ENCODE data around the gene NIPA2.

The NIPA2 gene

DNA sequence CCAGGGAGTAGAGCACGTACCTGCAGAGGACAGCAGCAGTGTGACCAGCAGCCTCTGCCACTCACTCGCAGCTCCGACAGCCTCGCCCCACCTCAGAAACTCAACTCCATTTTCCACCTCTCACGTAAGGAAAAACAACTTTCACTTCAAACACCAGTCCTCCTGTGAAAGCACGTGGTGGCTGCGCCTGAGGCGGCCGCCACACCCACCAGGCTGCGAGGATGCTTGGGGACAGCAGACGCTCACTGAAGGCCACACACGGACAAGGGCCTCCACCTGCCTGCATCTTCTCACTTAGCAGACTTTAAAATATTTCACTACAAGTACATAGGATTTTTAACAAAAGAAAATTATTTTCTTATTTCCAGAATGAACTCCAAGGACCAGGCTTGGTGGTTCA is 73.8 kb downstream of the NIPA2 start:
- Mint-ChIP-seq H3K36me3 (ENCODE audit: low read depth) (peaks cover 13% of the 10 kb centered on the region), H3K27ac (no peak overlapping the region), H3K9me3 (no peaks in the 10 kb centered on the region), H3K4me1 (ENCODE audit: low read depth) (no peaks in the 10 kb centered on the region), H3K4me3 (no peak overlapping the region), H3K27me3 (ENCODE audit: low read depth) (no peaks in the 10 kb centered on the region)

DNA sequence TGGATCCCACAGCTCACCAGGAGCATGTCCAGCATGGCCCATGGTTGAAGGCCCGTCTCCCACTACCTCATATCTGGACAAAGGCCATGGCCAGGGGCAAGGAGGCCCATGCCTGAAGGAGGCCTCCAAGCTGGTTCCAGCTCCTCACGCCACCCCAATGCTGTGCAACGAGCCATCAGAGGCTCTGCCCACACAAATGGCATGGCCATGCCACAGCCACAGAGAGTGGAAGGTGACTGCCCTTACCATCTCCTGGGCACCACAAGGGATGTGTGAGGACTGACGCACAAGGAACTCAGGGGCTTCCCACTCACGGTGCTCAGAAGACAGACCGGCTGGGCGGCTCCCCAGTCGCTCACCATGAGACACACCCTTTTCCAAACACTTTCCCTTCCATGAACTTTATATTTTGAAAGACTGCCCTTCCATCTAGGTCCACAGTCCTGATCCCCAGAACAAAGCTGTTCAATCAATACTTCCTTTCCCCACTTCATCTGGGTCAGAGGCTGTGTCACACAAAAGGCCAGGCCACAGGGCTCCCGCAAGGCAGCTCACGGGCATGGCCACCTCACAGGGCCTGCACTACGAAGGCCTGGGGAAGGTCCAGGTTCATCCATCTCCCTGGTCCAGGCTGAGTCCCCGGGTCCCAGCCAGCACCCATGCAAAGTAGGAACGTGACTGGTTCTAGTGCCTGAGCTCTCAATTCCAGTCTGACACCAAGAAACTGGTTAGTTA is 75.3 kb downstream of the NIPA2 start:
- no peaks in the 10 kb centered on the region for H3K9me3 Mint-ChIP-seq
- H3K4me3 Mint-ChIP-seq: no peak overlapping the region
- H3K36me3 Mint-ChIP-seq (ENCODE audit: low read depth): peaks cover 8% of the 10 kb centered on the region
- H3K27me3 Mint-ChIP-seq (ENCODE audit: low read depth): no peaks in the 10 kb centered on the region
- H3K4me1 Mint-ChIP-seq (ENCODE audit: low read depth): no peaks in the 10 kb centered on the region
- no peak overlapping the region for H3K27ac Mint-ChIP-seq

DNA sequence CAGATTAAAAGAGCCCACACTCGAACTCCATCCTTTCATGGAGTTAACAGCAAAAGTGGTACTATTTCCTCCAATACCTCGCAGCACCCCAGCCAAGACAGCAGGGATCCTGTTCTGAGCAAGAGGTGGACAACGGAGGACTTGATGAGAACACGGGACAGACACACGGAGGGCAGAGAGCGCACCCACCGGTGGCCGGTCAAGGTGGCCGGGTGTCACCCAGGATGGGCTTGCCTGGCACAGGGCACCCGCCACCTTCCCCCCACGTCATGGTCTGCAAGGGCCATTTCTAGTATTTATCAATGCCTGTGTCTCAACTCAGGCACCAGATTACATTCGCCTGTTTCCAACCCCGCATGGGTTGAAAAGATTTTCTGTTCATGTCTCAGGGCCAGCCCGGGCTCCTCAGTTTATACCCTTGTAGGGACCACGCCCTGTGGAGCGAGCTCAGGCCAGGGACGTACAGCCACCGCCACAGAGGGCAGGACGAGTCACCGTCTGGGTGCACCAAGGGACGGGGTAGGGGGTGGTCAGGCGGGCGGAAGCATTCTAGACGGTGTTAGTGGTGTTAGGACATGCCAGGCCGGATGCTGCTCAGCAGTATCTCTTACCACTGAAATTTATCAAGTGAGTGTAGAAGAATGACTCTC is 77.5 kb downstream of the NIPA2 start:
- no peaks in the 10 kb centered on the region for H3K4me1 Mint-ChIP-seq (ENCODE audit: low read depth)
- H3K27me3 Mint-ChIP-seq (ENCODE audit: low read depth): no peaks in the 10 kb centered on the region
- H3K27ac Mint-ChIP-seq: no peak overlapping the region
- H3K9me3 Mint-ChIP-seq: no peaks in the 10 kb centered on the region
- H3K36me3 Mint-ChIP-seq (ENCODE audit: low read depth): peaks cover 3% of the 10 kb centered on the region
- H3K4me3 Mint-ChIP-seq: no peak overlapping the region

DNA sequence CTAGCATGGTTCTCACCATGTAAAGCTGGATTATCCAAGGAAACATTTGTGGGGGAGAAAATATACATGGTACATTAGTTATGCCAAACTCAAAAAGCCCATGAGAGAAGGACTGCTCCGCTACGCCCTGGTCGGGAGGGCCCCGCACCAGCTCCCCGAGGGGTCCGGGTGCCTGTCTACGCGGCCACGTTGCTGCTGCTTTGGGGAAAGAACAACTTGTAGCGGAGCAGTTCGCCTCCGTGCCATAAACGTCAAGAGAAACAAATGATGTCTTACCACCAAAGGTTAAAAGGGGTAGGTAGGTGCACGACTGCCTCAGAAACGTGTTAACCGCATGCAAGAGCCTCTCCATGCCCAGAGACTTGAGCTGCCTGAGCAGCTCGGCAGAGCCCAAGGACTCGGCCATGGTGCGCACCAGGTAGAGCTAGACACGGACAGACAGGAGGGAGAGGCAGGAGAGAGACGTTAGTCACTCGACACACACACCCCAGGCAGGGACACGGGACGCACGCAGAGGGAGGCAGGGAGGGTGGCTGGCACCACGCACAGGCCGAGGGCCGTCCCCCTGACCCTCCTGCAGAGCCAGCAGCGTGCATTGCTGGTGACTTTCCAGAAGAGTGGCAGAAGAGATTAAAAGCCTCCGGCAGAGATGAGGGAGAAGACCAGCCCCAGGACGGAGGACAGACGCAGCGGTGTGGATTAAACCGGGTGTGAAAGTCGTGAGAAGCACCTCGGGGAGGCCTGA is 78.3 kb downstream of the NIPA2 start:
- Mint-ChIP-seq H3K27ac (no peak overlapping the region), H3K4me3 (no peak overlapping the region), H3K36me3 (ENCODE audit: low read depth) (peaks cover 3% of the 10 kb centered on the region), H3K27me3 (ENCODE audit: low read depth) (no peaks in the 10 kb centered on the region), H3K9me3 (no peaks in the 10 kb centered on the region), H3K4me1 (ENCODE audit: low read depth) (no peaks in the 10 kb centered on the region)

DNA sequence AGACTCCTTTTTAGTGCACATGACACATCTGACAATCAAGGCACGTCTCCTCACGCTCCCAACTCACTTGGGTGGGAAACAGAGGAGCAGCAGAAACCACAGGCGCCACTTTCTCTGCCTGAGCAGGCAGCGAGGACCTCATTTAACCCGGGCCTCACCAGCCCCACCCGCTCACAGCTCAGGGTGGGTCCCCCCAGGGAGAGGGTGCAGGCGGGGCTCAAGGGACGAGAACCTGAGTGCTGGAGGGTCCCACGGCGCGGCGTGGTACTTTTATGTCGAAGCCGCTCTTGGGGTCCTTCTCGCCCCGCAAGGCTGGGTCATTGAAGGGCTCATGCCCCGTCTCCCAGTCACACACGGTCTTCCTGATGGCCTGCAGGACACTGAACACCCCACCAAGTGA is 79.1 kb downstream of the NIPA2 start:
- no peak overlapping the region for H3K27ac Mint-ChIP-seq
- no peak overlapping the region for H3K4me3 Mint-ChIP-seq
- H3K27me3 Mint-ChIP-seq (ENCODE audit: low read depth): no peaks in the 10 kb centered on the region
- no peaks in the 10 kb centered on the region for H3K4me1 Mint-ChIP-seq (ENCODE audit: low read depth)
- no peaks in the 10 kb centered on the region for H3K9me3 Mint-ChIP-seq
- peaks cover 3% of the 10 kb centered on the region for H3K36me3 Mint-ChIP-seq (ENCODE audit: low read depth)
